Measurements from ENCODE around the gene SKI.

- TF ChIP-seq THRAP3 (IDR thresholded peaks at IDR 0.05; ENCODE audit: borderline replicate concordance): no peak
- TF ChIP-seq KAT8 (IDR thresholded peaks at IDR 0.05; ENCODE audit: low read depth): no peak
- no peak for TF ChIP-seq CTCF (IDR thresholded peaks at IDR 0.05 in 2 of 3, conservative IDR thresholded peaks at IDR 0.05 in 1 of 3; ENCODE audit: insufficient read depth in 2 of 3, low read depth in 1 of 3, low read length in 3 of 3)
- no peak for TF ChIP-seq ILK (tag; IDR thresholded peaks at IDR 0.05; ENCODE audit: borderline replicate concordance, low read depth)
- no peak for TF ChIP-seq ZBTB49 (CRISPR knock-in tag; IDR thresholded peaks at IDR 0.05; ENCODE audit: borderline replicate concordance)
Measured at GRCh38 chr1:2178875-2179274, 49.2 kb upstream of the SKI start.

All from K562 (cell line).